ENCODE data around the gene COL16A1.

The COL16A1 gene

DNA sequence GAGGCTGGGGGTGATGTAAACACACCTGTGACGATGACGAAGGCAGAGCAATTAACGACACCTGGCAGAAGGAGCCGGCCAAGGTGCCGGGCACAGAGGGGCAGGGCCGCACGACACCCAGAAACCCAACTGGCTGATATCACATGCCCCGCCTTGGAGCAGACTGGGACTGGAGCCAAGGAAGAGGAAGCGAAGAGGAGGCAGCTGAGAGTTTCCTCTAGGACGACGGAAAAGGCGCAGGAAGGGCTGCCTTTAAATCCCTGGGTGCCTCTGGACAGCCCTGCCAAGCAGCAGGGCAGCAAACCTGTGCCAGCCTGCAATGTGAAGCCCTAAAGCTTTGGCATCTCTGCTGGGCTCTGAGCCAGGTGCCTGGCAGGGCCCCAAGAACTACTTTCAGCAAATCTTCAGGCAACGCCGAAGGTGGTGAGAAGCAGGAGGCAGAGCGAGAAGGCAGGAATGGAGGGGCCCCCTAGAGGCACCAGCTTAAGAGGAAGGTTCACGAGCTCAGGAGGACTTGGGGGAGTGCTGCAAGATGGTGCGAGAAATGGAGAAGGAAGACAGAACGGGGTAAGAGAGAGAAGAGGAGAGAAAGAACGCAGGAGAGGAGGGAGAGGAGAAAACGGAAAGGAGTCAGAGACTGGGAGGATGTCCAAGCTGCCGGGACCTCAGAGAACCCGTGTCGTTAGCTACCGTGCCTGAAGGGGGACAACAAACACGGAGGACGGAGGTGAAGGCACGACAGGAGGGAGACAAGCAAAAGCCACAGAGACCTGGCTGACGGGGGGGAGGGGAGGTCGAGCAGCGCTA is 33.8 kb downstream of the COL16A1 start:
- no peaks in the 10 kb centered on the region for H3K27me3 ChIP-seq (ENCODE audit: low read depth, low read length)
- H3K27ac ChIP-seq (ENCODE audit: low read length) = peak overlapping the region; percentile 85
- no peaks in the 10 kb centered on the region for H3K9me3 ChIP-seq (ENCODE audit: control insufficient read depth in 1 of 2, low read length in 2 of 2)
- H3K4me1 ChIP-seq (ENCODE audit: control insufficient read depth in 1 of 2, insufficient read depth in 2 of 2, low read length in 2 of 2) = peaks cover 36 to 70% of the 10 kb centered on the region in 2 donors
- peaks cover 0 to 7% of the 10 kb centered on the region in 2 donors for H3K36me3 ChIP-seq (ENCODE audit: control insufficient read depth in 1 of 2, insufficient read depth in 2 of 2, low read length in 2 of 2)
- H3K4me3 ChIP-seq (ENCODE audit: low read depth in 1 of 2, low read length in 2 of 2) = peak overlapping the region; percentile 46 to 54

DNA sequence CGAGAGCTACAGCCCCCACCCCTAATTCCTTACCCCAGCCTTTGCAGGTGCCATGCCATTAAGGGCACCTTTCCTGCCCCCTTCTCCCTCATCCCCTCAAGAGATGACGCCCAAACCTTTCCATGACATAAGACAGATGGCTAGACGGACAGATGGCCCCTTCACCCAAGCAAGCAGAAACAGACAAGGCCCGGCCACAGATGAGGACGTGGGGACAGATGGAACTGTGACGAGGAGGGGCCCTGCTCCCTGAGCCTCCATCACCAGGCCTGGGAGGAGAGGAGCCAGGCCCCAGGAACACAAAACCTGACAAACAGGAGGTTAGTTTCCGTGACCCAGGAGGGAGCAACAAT is 34.4 kb downstream of the COL16A1 start:
- peak overlapping the region; percentile 85 for H3K27ac ChIP-seq (ENCODE audit: low read length)
- peaks cover 0 to 7% of the 10 kb centered on the region in 2 donors for H3K36me3 ChIP-seq (ENCODE audit: control insufficient read depth in 1 of 2, insufficient read depth in 2 of 2, low read length in 2 of 2)
- H3K27me3 ChIP-seq (ENCODE audit: low read depth, low read length) = no peaks in the 10 kb centered on the region
- H3K4me1 ChIP-seq (ENCODE audit: control insufficient read depth in 1 of 2, insufficient read depth in 2 of 2, low read length in 2 of 2) = peaks cover 36 to 70% of the 10 kb centered on the region in 2 donors
- H3K4me3 ChIP-seq (ENCODE audit: low read depth in 1 of 2, low read length in 2 of 2) = peak overlapping the region; percentile 46 to 54
- H3K9me3 ChIP-seq (ENCODE audit: control insufficient read depth in 1 of 2, low read length in 2 of 2) = no peaks in the 10 kb centered on the region

DNA sequence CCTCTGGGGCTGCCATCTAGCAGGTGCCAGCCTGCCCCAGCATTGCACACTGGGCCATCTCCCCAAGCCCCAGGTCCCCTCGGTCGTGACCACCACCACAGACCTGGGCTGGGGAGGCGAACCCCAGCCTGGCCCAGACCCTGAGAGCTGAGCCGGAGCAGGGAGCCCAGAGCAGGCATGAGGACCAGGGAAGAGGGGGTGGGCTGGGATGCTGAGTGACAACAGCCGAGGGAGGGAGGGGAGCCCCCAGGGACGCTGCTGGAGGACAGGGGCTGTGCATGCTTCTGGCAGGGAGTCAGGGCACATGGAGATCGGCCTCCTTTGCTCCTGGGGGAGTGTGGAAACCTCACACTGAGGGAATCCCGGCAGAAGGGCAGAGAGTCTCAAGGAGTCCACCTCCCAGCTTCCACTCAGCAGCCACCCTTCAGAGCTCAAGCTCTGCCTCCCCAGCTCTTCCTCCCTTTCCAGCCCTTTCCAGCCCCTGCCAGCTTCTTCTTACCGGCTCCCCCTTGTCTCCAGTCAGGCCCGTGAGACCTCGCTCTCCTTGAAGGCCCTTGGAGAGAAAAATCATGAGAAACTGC is 35.4 kb downstream of the COL16A1 start:
- Histone ChIP-seq H3K36me3 (ENCODE audit: control insufficient read depth in 1 of 2, insufficient read depth in 2 of 2, low read length in 2 of 2) (peaks cover 0 to 7% of the 10 kb centered on the region in 2 donors), H3K27ac (ENCODE audit: low read length) (peak overlapping the region; percentile 85), H3K27me3 (ENCODE audit: low read depth, low read length) (no peaks in the 10 kb centered on the region), H3K9me3 (ENCODE audit: control insufficient read depth in 1 of 2, low read length in 2 of 2) (no peaks in the 10 kb centered on the region), H3K4me3 (ENCODE audit: low read depth in 1 of 2, low read length in 2 of 2) (no peak overlapping the region), H3K4me1 (ENCODE audit: control insufficient read depth in 1 of 2, insufficient read depth in 2 of 2, low read length in 2 of 2) (peaks cover 35 to 61% of the 10 kb centered on the region in 2 donors)

DNA sequence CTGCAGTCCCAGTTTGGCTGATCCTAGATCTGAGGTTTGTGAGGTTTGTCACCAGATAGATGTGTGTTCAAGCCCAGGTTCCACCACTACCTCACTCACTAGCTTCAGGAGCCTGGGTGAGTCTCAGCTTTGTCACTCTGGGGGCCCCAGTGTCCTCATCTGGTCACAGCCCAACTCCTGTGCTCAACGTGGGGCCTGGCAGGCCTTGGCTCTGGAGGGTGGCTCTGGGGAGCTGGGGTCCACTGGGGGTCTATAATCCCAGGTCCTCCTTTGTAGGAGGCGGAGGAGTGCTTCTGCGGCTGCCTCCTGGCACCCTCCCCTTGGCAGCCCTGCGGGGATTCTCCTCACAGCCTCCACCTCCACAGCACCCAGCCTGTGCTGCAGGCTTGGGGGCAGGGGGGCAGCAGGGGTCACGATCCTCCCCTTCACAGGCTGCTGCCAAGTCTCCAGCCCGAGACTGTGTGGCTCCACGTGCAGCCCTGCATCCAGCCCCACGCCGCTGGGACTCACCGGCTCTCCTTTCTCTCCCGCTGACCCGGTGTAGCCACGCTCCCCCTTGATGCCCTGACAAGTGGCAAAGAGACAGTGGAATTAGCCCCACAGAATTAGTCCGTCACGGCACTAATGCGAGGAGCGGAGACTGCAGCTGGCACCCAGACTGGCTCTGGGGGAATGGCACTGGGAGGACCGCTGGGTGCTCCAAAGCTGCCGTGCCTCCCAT is 36.6 kb downstream of the COL16A1 start:
- Histone ChIP-seq H3K9me3 (ENCODE audit: control insufficient read depth in 1 of 2, low read length in 2 of 2) (no peaks in the 10 kb centered on the region), H3K36me3 (ENCODE audit: control insufficient read depth in 1 of 2, insufficient read depth in 2 of 2, low read length in 2 of 2) (peaks cover 0 to 14% of the 10 kb centered on the region in 2 donors), H3K4me1 (ENCODE audit: control insufficient read depth in 1 of 2, insufficient read depth in 2 of 2, low read length in 2 of 2) (peaks cover 31 to 51% of the 10 kb centered on the region in 2 donors), H3K27ac (ENCODE audit: low read length) (peak overlapping the region; percentile 67), H3K27me3 (ENCODE audit: low read depth, low read length) (no peaks in the 10 kb centered on the region), H3K4me3 (ENCODE audit: low read depth in 1 of 2, low read length in 2 of 2) (no peak overlapping the region)

GRCh38 chr1:31666263-31666963 is 37.4 kb downstream of the COL16A1 start:
- peak overlapping the region; percentile 67 for H3K27ac ChIP-seq (ENCODE audit: low read length)
- H3K4me1 ChIP-seq (ENCODE audit: control insufficient read depth in 1 of 2, insufficient read depth in 2 of 2, low read length in 2 of 2) = peaks cover 31 to 43% of the 10 kb centered on the region in 2 donors
- H3K27me3 ChIP-seq (ENCODE audit: low read depth, low read length) = no peaks in the 10 kb centered on the region

GRCh38 chr1:31665234-31665878 is 38.5 kb downstream of the COL16A1 start:
- Histone ChIP-seq H3K4me1 (ENCODE audit: control insufficient read depth in 1 of 2, insufficient read depth in 2 of 2, low read length in 2 of 2) (peaks cover 27 to 34% of the 10 kb centered on the region in 2 donors), H3K27ac (ENCODE audit: low read length) (no peak overlapping the region)

More at GRCh38 chr1:31666263-31666963, 37.4 kb downstream of the COL16A1 start:
- Histone ChIP-seq H3K4me3 (ENCODE audit: low read depth in 1 of 2, low read length in 2 of 2) (no peak overlapping the region), H3K36me3 (ENCODE audit: control insufficient read depth in 1 of 2, insufficient read depth in 2 of 2, low read length in 2 of 2) (peaks cover 0 to 16% of the 10 kb centered on the region in 2 donors), H3K9me3 (ENCODE audit: control insufficient read depth in 1 of 2, low read length in 2 of 2) (no peaks in the 10 kb centered on the region)

DNA sequence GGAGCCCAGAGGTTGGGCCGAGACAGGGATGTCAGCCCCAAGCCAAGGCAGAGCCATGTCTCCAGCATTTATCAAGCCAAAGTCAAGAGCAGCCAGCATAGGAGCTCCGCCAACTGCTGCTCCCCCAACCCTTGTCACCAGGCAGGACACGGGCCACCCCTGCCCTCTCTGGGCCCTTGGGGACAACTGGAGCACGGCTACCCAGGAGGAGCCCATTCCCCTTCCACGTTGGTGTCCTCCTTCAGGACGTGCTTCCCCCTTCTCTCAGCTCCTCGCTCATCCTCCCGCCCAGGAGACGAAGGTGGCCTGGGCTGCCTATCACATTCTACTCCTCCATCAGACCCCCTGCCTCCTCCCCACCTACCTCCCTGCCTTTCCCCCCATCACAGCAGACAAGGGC is 39.3 kb downstream of the COL16A1 start:
- H3K4me1 ChIP-seq (ENCODE audit: control insufficient read depth in 1 of 2, insufficient read depth in 2 of 2, low read length in 2 of 2) = peaks cover 19 to 25% of the 10 kb centered on the region in 2 donors

More at GRCh38 chr1:31665234-31665878, 38.5 kb downstream of the COL16A1 start:
- peaks cover 0 to 26% of the 10 kb centered on the region in 2 donors for H3K36me3 ChIP-seq (ENCODE audit: control insufficient read depth in 1 of 2, insufficient read depth in 2 of 2, low read length in 2 of 2)
- no peaks in the 10 kb centered on the region for H3K9me3 ChIP-seq (ENCODE audit: control insufficient read depth in 1 of 2, low read length in 2 of 2)
- H3K4me3 ChIP-seq (ENCODE audit: low read depth in 1 of 2, low read length in 2 of 2) = no peak overlapping the region
- H3K27me3 ChIP-seq (ENCODE audit: low read depth, low read length) = no peaks in the 10 kb centered on the region

DNA sequence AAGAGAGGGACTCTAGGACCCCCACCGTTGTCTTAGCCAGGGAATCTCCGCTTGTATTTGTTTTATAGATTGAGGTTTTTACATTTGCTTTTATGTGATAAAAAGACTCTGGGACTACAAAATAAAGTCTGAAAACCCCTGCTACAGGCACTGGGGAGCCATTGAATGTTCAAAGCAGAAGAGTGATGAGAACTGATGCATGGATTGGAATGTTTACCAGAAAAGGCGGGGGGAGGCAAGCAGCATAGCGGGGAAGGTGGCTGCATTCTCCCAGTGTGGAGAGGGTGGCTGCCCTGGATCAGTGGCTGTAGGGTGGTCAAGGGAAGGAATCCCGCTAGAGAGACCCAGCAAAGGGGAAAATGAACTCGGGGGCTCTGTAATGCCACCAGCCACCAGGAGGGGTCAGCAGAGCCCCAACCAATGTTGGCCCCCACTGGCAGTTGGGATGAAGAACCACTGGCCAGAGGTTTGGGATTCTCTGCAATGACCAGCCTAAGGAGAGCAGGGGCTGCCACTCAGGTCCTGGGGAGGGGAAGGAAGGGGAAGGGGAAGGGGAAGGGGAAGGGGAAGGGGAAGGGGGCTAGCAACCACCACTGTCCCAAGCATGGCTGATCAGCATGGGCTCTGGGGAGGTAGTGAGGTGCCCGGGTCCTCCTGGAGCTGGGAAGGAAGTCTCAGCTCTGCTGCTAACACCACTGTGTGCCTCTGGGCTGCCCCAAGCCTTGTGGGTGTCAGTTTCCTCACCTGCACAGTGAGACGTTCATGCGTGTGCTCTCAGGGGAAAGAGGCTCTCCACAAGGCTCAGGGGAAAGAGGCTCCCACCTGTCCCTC is 40.0 kb downstream of the COL16A1 start:
- no peak overlapping the region for H3K27ac ChIP-seq (ENCODE audit: low read length)
- H3K27me3 ChIP-seq (ENCODE audit: low read depth, low read length) = no peaks in the 10 kb centered on the region
- peaks cover 15 to 21% of the 10 kb centered on the region in 2 donors for H3K4me1 ChIP-seq (ENCODE audit: control insufficient read depth in 1 of 2, insufficient read depth in 2 of 2, low read length in 2 of 2)
- no peak overlapping the region for H3K4me3 ChIP-seq (ENCODE audit: low read depth in 1 of 2, low read length in 2 of 2)
- H3K9me3 ChIP-seq (ENCODE audit: control insufficient read depth in 1 of 2, low read length in 2 of 2) = no peaks in the 10 kb centered on the region
- peaks cover 0 to 41% of the 10 kb centered on the region in 2 donors for H3K36me3 ChIP-seq (ENCODE audit: control insufficient read depth in 1 of 2, insufficient read depth in 2 of 2, low read length in 2 of 2)

More for the DNA sequence above, 39.3 kb downstream of the COL16A1 start:
- H3K27me3 ChIP-seq (ENCODE audit: low read depth, low read length) = no peaks in the 10 kb centered on the region
- H3K27ac ChIP-seq (ENCODE audit: low read length) = no peak overlapping the region
- peaks cover 0 to 34% of the 10 kb centered on the region in 2 donors for H3K36me3 ChIP-seq (ENCODE audit: control insufficient read depth in 1 of 2, insufficient read depth in 2 of 2, low read length in 2 of 2)
- H3K9me3 ChIP-seq (ENCODE audit: control insufficient read depth in 1 of 2, low read length in 2 of 2) = no peaks in the 10 kb centered on the region
- H3K4me3 ChIP-seq (ENCODE audit: low read depth in 1 of 2, low read length in 2 of 2) = no peak overlapping the region

GRCh38 chr1:31662463-31662862 is 41.4 kb downstream of the COL16A1 start:
- Histone ChIP-seq H3K36me3 (ENCODE audit: control insufficient read depth in 1 of 2, insufficient read depth in 2 of 2, low read length in 2 of 2) (peaks cover 0 to 53% of the 10 kb centered on the region in 2 donors), H3K27me3 (ENCODE audit: low read depth, low read length) (no peaks in the 10 kb centered on the region), H3K27ac (ENCODE audit: low read length) (no peak overlapping the region), H3K4me3 (ENCODE audit: low read depth in 1 of 2, low read length in 2 of 2) (no peak overlapping the region), H3K9me3 (ENCODE audit: control insufficient read depth in 1 of 2, low read length in 2 of 2) (no peaks in the 10 kb centered on the region), H3K4me1 (ENCODE audit: control insufficient read depth in 1 of 2, insufficient read depth in 2 of 2, low read length in 2 of 2) (peaks cover 15 to 20% of the 10 kb centered on the region in 2 donors)

- Histone ChIP-seq H3K9me3 (ENCODE audit: control insufficient read depth in 1 of 2, low read length in 2 of 2) (no peaks in the 10 kb centered on the region), H3K27ac (ENCODE audit: low read length) (no peak overlapping the region), H3K27me3 (ENCODE audit: low read depth, low read length) (no peaks in the 10 kb centered on the region), H3K36me3 (ENCODE audit: control insufficient read depth in 1 of 2, insufficient read depth in 2 of 2, low read length in 2 of 2) (peaks cover 0 to 59% of the 10 kb centered on the region in 2 donors), H3K4me1 (ENCODE audit: control insufficient read depth in 1 of 2, insufficient read depth in 2 of 2, low read length in 2 of 2) (peaks cover 13 to 14% of the 10 kb centered on the region in 2 donors), H3K4me3 (ENCODE audit: low read depth in 1 of 2, low read length in 2 of 2) (no peak overlapping the region)
Observed at GRCh38 chr1:31661856-31662255, 42.0 kb downstream of the COL16A1 start.

Measured in muscle layer of duodenum (tissue), 2 donors.